Jurkat, Clone E6-1 (cell line): ENCODE measurements around the gene CRYBA2. TPM values are rescaled to one million over a fixed set of nuclear protein-coding genes. Genes with fewer than 3 reads are reported as not detected.
A peak's percentile ranks its signal among the peaks of the same experiment; 100 is the strongest.

Experiments used
- DNase-seq: peaks from one replicate; pipeline ENCODE4 v3.0.0-alpha.2; 2011; ENCODE audit warnings: low read depth, low spot score
- H3K4me3 ChIP-seq: 2 replicates; pipeline ENCODE4 v1.5.1; 2011; ENCODE audit warnings: mild to moderate bottlenecking, low read length, control low read depth, moderate library complexity
- polyA plus RNA-seq: library from polyadenylated mRNA; unstranded; fragments of >200 nt; gene quantifications from one replicate; pipeline ENCODE4 v1.2.1, GENCODE V29; 2012; ENCODE audit warnings: missing spikeins; ENCODE audit not compliant: insufficient read length, insufficient read depth

Gene CRYBA2
- not detected for polyA plus RNA-seq

GRCh38 chr2:218993345-218994315, at the start of gene CRYBA2:
Gene CRYBA2 (minus strand): TSS chr2:218993422. CDS start chr2:218993176, 246 bp downstream.
- DNase-seq, result no peak
- H3K4me3 ChIP-seq, result no peak within 1 kb of the TSS

- H3K4me3 ChIP-seq, result no peak overlapping the region
- DNase-seq, result no peak
These were observed 49.5 kb upstream of the CRYBA2 start for GRCh38 chr2:219042750-219043149.

GRCh38 chr2:219042157-219042556, 48.9 kb upstream of the CRYBA2 start:
- H3K4me3 ChIP-seq, result no peak overlapping the region
- DNase-seq, result no peak

GRCh38 chr2:219041252-219041651, 48.0 kb upstream of the CRYBA2 start, which contains the start of gene CFAP65:
Gene CFAP65 (minus strand): TSS chr2:219041516. CDS start chr2:219039048, 2,468 bp downstream.
- peak; percentile 32 for DNase-seq
- peak within 1 kb of the TSS; percentile 57 for H3K4me3 ChIP-seq

GRCh38 chr2:219038600-219038999, 45.4 kb upstream of the CRYBA2 start:
- DNase-seq, result no peak
- H3K4me3 ChIP-seq, result no peak overlapping the region

GRCh38 chr2:219037783-219038499, 44.7 kb upstream of the CRYBA2 start:
- H3K4me3 ChIP-seq, result no peak overlapping the region
- DNase-seq, result no peak

GRCh38 chr2:219035942-219036341, 42.7 kb upstream of the CRYBA2 start:
- H3K4me3 ChIP-seq, result no peak overlapping the region
- DNase-seq, result no peak

- DNase-seq, result no peak
- H3K4me3 ChIP-seq, result no peak overlapping the region
These were observed 41.6 kb upstream of the CRYBA2 start for GRCh38 chr2:219034823-219035222.

- DNase-seq, result no peak
- H3K4me3 ChIP-seq, result no peak overlapping the region
These were observed 39.0 kb upstream of the CRYBA2 start for GRCh38 chr2:219032051-219032745.

GRCh38 chr2:219031005-219031738, 38.0 kb upstream of the CRYBA2 start:
- DNase-seq, result no peak
- no peak overlapping the region for H3K4me3 ChIP-seq

GRCh38 chr2:219030177-219030940, 37.1 kb upstream of the CRYBA2 start:
- no peak overlapping the region for H3K4me3 ChIP-seq
- DNase-seq, result no peak

GRCh38 chr2:219029829-219030165, 36.6 kb upstream of the CRYBA2 start:
- H3K4me3 ChIP-seq, result no peak overlapping the region
- peak; percentile 49 for DNase-seq

- no peak overlapping the region for H3K4me3 ChIP-seq
- no peak for DNase-seq
These were observed 36.0 kb upstream of the CRYBA2 start for GRCh38 chr2:219028996-219029828.

- H3K4me3 ChIP-seq, result no peak overlapping the region
- DNase-seq, result no peak
These were observed 34.9 kb upstream of the CRYBA2 start for GRCh38 chr2:219028141-219028540.

- no peak for DNase-seq
- no peak overlapping the region for H3K4me3 ChIP-seq
These were observed 34.4 kb upstream of the CRYBA2 start for GRCh38 chr2:219027511-219028055.

- no peak for DNase-seq
- no peak overlapping the region for H3K4me3 ChIP-seq
These were observed 33.7 kb upstream of the CRYBA2 start for GRCh38 chr2:219026946-219027345.
